H9 (cell line): ENCODE measurements around the gene TRIM50. TPM values are rescaled to one million over a fixed set of nuclear protein-coding genes. Genes with fewer than 3 reads are reported as not detected.

Experiments
- DNase-seq: peaks from one replicate; pipeline ENCODE4 v3.0.0-alpha.2; 2017
- H2AFZ ChIP-seq: one replicate; pipeline ENCODE4 v1.6.1; 2013; ENCODE audit warnings: mild to moderate bottlenecking, low read length, control low read depth, moderate library complexity
- H2AK5ac ChIP-seq: 2 replicates; pipeline ENCODE4 v1.6.1; 2013; ENCODE audit warnings: low read length, control low read depth, mixed read lengths; ENCODE audit not compliant: insufficient read length
- H2BK120ac ChIP-seq: one replicate; pipeline ENCODE4 v1.6.1; 2013; ENCODE audit warnings: low read depth, mild to moderate bottlenecking, low read length, control low read depth, inconsistent platforms; ENCODE audit not compliant: poor library complexity, severe bottlenecking
- H2BK12ac ChIP-seq: 2 replicates; pipeline ENCODE4 v1.6.1; 2013; ENCODE audit warnings: low read length, control low read depth, mixed read lengths, low read depth; ENCODE audit not compliant: insufficient read length
- H2BK15ac ChIP-seq: 2 replicates; pipeline ENCODE4 v1.6.1; 2013; ENCODE audit warnings: low read depth, low read length, control low read depth
- H2BK20ac ChIP-seq: one replicate; pipeline ENCODE4 v1.6.1; 2013; ENCODE audit warnings: low read depth, mild to moderate bottlenecking, low read length, control low read depth, inconsistent platforms; ENCODE audit not compliant: poor library complexity, severe bottlenecking
- H2BK5ac ChIP-seq: 2 replicates; pipeline ENCODE4 v1.6.1; 2013; ENCODE audit warnings: low read length, control low read depth, mixed read lengths; ENCODE audit not compliant: insufficient read length
- H3K14ac ChIP-seq: 2 replicates; pipeline ENCODE4 v1.6.1; 2013; ENCODE audit warnings: low read length, control low read depth; ENCODE audit not compliant: insufficient read depth
- H3K18ac ChIP-seq: 2 replicates; pipeline ENCODE4 v1.6.1; 2013; ENCODE audit warnings: low read depth, mild to moderate bottlenecking, mixed read lengths, low read length, control low read depth; ENCODE audit not compliant: insufficient read length
- H3K23ac ChIP-seq: 2 replicates; pipeline ENCODE4 v1.6.1; 2013; ENCODE audit warnings: low read length, control low read depth, mixed read lengths, low read depth; ENCODE audit not compliant: insufficient read length
- H3K23me2 ChIP-seq: 2 replicates; pipeline ENCODE4 v1.6.1; 2013; ENCODE audit warnings: low read depth, mild to moderate bottlenecking, mixed read lengths, low read length, control low read depth; ENCODE audit not compliant: insufficient read length, poor library complexity, severe bottlenecking
- H3K27ac ChIP-seq: 2 replicates; pipeline ENCODE4 v1.5.1; 2013; ENCODE audit warnings: low read length, control low read depth, mixed read lengths, low read depth; ENCODE audit not compliant: insufficient read length
- H3K27me3 ChIP-seq: 2 replicates; pipeline ENCODE4 v1.6.1; 2013; ENCODE audit warnings: low read length, control low read depth, inconsistent platforms; ENCODE audit not compliant: insufficient read depth
- H3K4ac ChIP-seq: 2 replicates; pipeline ENCODE4 v1.6.1; 2013; ENCODE audit warnings: low read depth, mild to moderate bottlenecking, control low read depth, inconsistent platforms, low read length, moderate library complexity
- H3K4me1 ChIP-seq: 2 replicates; pipeline ENCODE4 v1.6.1; 2013; ENCODE audit warnings: low read length, control low read depth, inconsistent platforms; ENCODE audit not compliant: insufficient read depth
- H3K4me2 ChIP-seq: 2 replicates; pipeline ENCODE4 v1.6.1; 2013; ENCODE audit warnings: low read length, control low read depth, mixed read lengths; ENCODE audit not compliant: insufficient read length, insufficient read depth
- H3K56ac ChIP-seq: 2 replicates; pipeline ENCODE4 v1.6.1; 2013; ENCODE audit warnings: low read depth, mild to moderate bottlenecking, mixed read lengths, low read length, control low read depth; ENCODE audit not compliant: insufficient read length
- H3K79me1 ChIP-seq: 2 replicates; pipeline ENCODE4 v1.6.1; 2013; ENCODE audit warnings: low read depth, mild to moderate bottlenecking, moderate library complexity, low read length, control low read depth, inconsistent platforms; ENCODE audit not compliant: insufficient read depth, poor library complexity, severe bottlenecking
- H3K79me2 ChIP-seq: 2 replicates; pipeline ENCODE4 v1.6.1; 2013; ENCODE audit warnings: low read length, control low read depth, inconsistent platforms; ENCODE audit not compliant: insufficient read depth
- H3K9ac ChIP-seq: 2 replicates; pipeline ENCODE4 v1.6.1; 2013; ENCODE audit warnings: low read length, control low read depth, mixed read lengths; ENCODE audit not compliant: insufficient read length; ENCODE audit errors: extremely low read depth
- H3K9me3 ChIP-seq: one replicate; pipeline ENCODE4 v1.6.1; 2013; ENCODE audit warnings: low read depth, low read length, inconsistent platforms; ENCODE audit not compliant: control insufficient read depth
- H3T11ph ChIP-seq: one replicate; pipeline ENCODE4 v1.6.1; 2013; ENCODE audit warnings: mild to moderate bottlenecking, low read length, control low read depth, inconsistent platforms
- H4K20me1 ChIP-seq: one replicate; pipeline ENCODE4 v1.6.1; 2013; ENCODE audit not compliant: control insufficient read depth, insufficient read length, insufficient read depth
- H4K5ac ChIP-seq: 2 replicates; pipeline ENCODE4 v1.6.1; 2013; ENCODE audit warnings: low read depth, mild to moderate bottlenecking, mixed read lengths, low read length, control low read depth; ENCODE audit not compliant: insufficient read length
- H4K8ac ChIP-seq: replicated peaks from 2 replicates; pipeline ENCODE4 v1.6.1; 2013; ENCODE audit warnings: low read length, control low read depth, mixed read lengths, low read depth; ENCODE audit not compliant: insufficient read length
- H4K91ac ChIP-seq: 2 replicates; pipeline ENCODE4 v1.6.1; 2013; ENCODE audit warnings: low read depth, mild to moderate bottlenecking, moderate library complexity, mixed read lengths, low read length, control low read depth; ENCODE audit not compliant: insufficient read length
- H3K27ac Mint-ChIP-seq, 3 experiments: 2 replicates in 2 of 3; 3 replicates in 1 of 3; pipeline ENCODE4 v1.8.0; 2020 to 2021; ENCODE audit warnings: mixed read lengths in 3 of 3, mild to moderate bottlenecking in 1 of 3, moderate library complexity in 1 of 3
- H3K27me3 Mint-ChIP-seq: 2 replicates; pipeline ENCODE4 v1.8.0; 2021; ENCODE audit warnings: low read depth, mild to moderate bottlenecking, moderate library complexity, mixed read lengths
- H3K36me3 Mint-ChIP-seq, 3 experiments: 2 replicates in 2 of 3; 3 replicates in 1 of 3; pipeline ENCODE4 v1.8.0; 2020 to 2021; ENCODE audit warnings: low read depth in 3 of 3, mixed read lengths in 3 of 3; ENCODE audit not compliant: insufficient read depth in 1 of 3
- H3K4me1 Mint-ChIP-seq, 2 experiments: 2 replicates each; pipeline ENCODE4 v1.8.0; 2020; ENCODE audit warnings: mixed read lengths in 2 of 2
- H3K4me3 Mint-ChIP-seq, 2 experiments: 2 replicates in 1 of 2; 3 replicates in 1 of 2; pipeline ENCODE4 v1.8.0; 2020 to 2021; ENCODE audit warnings: mild to moderate bottlenecking in 2 of 2, mixed read lengths in 2 of 2, moderate library complexity in 1 of 2
- H3K9me3 Mint-ChIP-seq, 2 experiments: 2 replicates in 1 of 2; 3 replicates in 1 of 2; pipeline ENCODE4 v1.8.0; 2020; ENCODE audit warnings: mild to moderate bottlenecking in 2 of 2, mixed read lengths in 2 of 2, moderate library complexity in 1 of 2
- WGBS: extraction: QIAGEN DNeasy Blood & Tissue Kit; methylation state at CpG from one replicate; pipeline ENCODE4 v1.1.7; 2013; ENCODE audit warnings: missing lambda C conversion rate, low lambda C conversion rate, mixed read lengths; ENCODE audit not compliant: insufficient read length; ENCODE audit errors: extremely low coverage; 5-methylcytosine and 5-hydroxymethylcytosine counted together
- total RNA-seq: library from RNA; stranded (reverse); gene quantifications from 2 replicates; pipeline ENCODE4 v1.2.1, GENCODE V29; 2021
- TF ChIP-seq, protein P1 (sequence below): fragments of 200-600 bp; sonication (generic); conservative IDR thresholded peaks from 3 replicates; pipeline ENCODE4 v1.8.0; 2021; ENCODE audit warnings: antibody characterized with exemption, mild to moderate bottlenecking

The TRIM50 gene
- total RNA-seq, 1 experiment from 2014 or later = not detected

DNA sequence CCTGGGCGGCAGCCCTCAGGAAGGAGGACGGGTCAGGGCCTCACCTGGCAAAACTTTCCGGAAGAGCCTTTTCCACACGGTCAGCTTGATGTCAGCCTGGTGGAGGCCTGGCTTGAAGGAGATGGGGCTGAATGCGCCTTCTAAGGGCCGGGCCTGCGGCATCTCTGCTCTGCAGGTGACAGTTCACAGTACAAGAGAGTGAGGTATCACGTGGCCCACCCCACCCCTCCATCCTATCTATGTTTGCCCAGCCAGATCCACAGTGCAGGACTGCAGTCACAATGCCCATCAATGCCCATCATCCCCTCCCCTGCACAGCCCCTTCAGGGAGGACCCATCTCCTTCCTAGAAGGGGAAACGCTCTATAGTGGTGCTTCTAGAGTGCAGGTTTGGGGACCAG lies 11.4 kb downstream of the TRIM50 start:
- no peaks in the 10 kb centered on the region for H3K23me2 ChIP-seq
- H2BK120ac ChIP-seq = no peak overlapping the region
- H2BK20ac ChIP-seq = no peak overlapping the region
- TF ChIP-seq, protein P1, sequence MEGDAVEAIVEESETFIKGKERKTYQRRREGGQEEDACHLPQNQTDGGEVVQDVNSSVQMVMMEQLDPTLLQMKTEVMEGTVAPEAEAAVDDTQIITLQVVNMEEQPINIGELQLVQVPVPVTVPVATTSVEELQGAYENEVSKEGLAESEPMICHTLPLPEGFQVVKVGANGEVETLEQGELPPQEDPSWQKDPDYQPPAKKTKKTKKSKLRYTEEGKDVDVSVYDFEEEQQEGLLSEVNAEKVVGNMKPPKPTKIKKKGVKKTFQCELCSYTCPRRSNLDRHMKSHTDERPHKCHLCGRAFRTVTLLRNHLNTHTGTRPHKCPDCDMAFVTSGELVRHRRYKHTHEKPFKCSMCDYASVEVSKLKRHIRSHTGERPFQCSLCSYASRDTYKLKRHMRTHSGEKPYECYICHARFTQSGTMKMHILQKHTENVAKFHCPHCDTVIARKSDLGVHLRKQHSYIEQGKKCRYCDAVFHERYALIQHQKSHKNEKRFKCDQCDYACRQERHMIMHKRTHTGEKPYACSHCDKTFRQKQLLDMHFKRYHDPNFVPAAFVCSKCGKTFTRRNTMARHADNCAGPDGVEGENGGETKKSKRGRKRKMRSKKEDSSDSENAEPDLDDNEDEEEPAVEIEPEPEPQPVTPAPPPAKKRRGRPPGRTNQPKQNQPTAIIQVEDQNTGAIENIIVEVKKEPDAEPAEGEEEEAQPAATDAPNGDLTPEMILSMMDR = no peak
- H3K9ac ChIP-seq = no peak overlapping the region
- no peaks in the 10 kb centered on the region for H3K9me3 ChIP-seq
- no peak for DNase-seq
- H3K9me3 Mint-ChIP-seq = no peaks in the 10 kb centered on the region
- no peak overlapping the region for H2AFZ ChIP-seq
- H3K18ac ChIP-seq = no peak overlapping the region
- H3K4me2 ChIP-seq = no peak overlapping the region
- no peak overlapping the region for H2BK5ac ChIP-seq
- H4K20me1 ChIP-seq = no peaks in the 10 kb centered on the region
- H3K56ac ChIP-seq = no peak overlapping the region
- H4K5ac ChIP-seq = no peak overlapping the region
- peak overlapping the region in 1 of 3 experiments; percentile 17; a peak in 1 of 7 replicates for H3K27ac Mint-ChIP-seq
- no peaks in the 10 kb centered on the region; the same call in none of the 2 replicates for H3K27me3 Mint-ChIP-seq
- H3K36me3 Mint-ChIP-seq = no peaks in the 10 kb centered on the region
- H4K91ac ChIP-seq = no peak overlapping the region
- no peak overlapping the region for H2BK15ac ChIP-seq
- H4K8ac ChIP-seq = no peak overlapping the region
- H3K23ac ChIP-seq = no peak overlapping the region
- H3K27ac ChIP-seq = no peak overlapping the region
- no peak overlapping the region for H3K4me3 Mint-ChIP-seq
- H3T11ph ChIP-seq = no peak overlapping the region
- no peaks in the 10 kb centered on the region for H3K4me1 ChIP-seq
- no peak overlapping the region for H3K4ac ChIP-seq
- H3K14ac ChIP-seq = no peak overlapping the region
- no peak overlapping the region for H2AK5ac ChIP-seq
- no peaks in the 10 kb centered on the region for H3K79me1 ChIP-seq
- WGBS = no CpG with 5 or more reads among the region's 9 CpGs
- H3K79me2 ChIP-seq = no peaks in the 10 kb centered on the region
- H3K27me3 ChIP-seq = no peaks in the 10 kb centered on the region
- peaks cover under 1% of the 10 kb centered on the region in 2 experiments; a peak in 2 of 4 replicates for H3K4me1 Mint-ChIP-seq
- H2BK12ac ChIP-seq = no peak overlapping the region
